ENCODE measurements around the gene YDJC. TPM values are rescaled to one million over a fixed set of nuclear protein-coding genes. Genes with fewer than 3 reads are reported as not detected.

The YDJC gene
- total RNA-seq, 1 donor from 2014 or later: 10.3 TPM

- H3K9me3 Mint-ChIP-seq (ENCODE audit: unreplicated experiment): peaks cover 16% of the 10 kb centered on the region
- peaks cover 7% of the 10 kb centered on the region for H3K27me3 Mint-ChIP-seq (ENCODE audit: unreplicated experiment)
- TF ChIP-seq CTCF (IDR thresholded peaks at IDR 0.05; ENCODE audit: partially characterized antibody, unreplicated experiment): no peak
- H3K4me3 Mint-ChIP-seq (ENCODE audit: unreplicated experiment): no peak overlapping the region
- peaks cover 20% of the 10 kb centered on the region for H3K4me1 Mint-ChIP-seq (ENCODE audit: low read depth, unreplicated experiment)
- H3K27ac Mint-ChIP-seq (ENCODE audit: unreplicated experiment): no peak overlapping the region
- no peak for DNase-seq
- H3K36me3 Mint-ChIP-seq (ENCODE audit: unreplicated experiment): no peaks in the 10 kb centered on the region
These were observed 1.2 kb upstream of the YDJC start for GRCh38 chr22:21631025-21631424.

DNA sequence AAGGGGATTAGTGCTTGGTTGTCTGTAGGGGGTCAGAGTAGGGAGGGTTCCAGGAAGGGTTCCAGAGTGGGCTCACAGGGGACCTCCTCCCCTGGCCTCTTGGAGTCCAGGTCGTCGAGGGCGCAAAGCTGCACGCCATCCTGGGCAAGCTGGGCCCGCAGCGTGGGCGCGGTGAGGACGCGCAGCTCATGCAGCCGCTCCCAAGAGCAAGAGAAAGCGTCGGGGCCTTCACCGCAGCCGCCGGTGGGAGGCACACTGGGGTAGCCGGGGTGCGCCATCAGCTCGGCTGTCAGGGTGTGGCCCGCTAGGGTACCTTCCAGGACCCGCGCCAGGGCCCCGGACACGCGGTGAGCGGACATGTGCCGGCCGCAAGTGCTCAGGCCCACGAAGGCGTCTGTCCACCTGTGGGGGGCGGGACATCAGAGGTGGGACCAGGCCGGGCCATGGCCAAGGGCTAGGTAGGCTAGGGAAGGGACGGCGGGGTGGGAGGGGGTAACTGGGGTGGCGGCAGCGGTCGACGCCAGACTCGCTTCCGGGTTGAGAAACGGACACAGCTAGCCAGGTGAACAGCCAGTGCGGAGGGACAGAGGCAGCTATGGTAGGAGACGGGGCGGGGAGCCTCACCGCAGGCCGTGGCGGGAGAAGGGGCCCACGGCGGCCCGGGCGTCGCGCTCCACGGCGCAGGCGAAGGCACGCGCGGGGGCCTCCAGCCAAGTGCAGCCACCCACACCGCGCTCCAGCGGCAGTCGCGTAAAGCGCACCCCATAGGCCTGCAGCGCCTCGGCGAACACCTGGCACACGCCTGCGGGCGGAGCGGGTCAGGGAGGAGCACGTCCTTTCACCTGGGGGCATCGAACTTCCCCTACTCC, 1.2 kb downstream of the YDJC start:
- H3K4me3 Mint-ChIP-seq (ENCODE audit: unreplicated experiment): peak overlapping the region; percentile 84
- H3K4me1 Mint-ChIP-seq (ENCODE audit: low read depth, unreplicated experiment): peaks cover 35% of the 10 kb centered on the region
- H3K36me3 Mint-ChIP-seq (ENCODE audit: unreplicated experiment): no peaks in the 10 kb centered on the region
- peaks cover 16% of the 10 kb centered on the region for H3K9me3 Mint-ChIP-seq (ENCODE audit: unreplicated experiment)
- DNase-seq: no peak
- H3K27ac Mint-ChIP-seq (ENCODE audit: unreplicated experiment): peak overlapping the region; percentile 46
- peaks cover 6% of the 10 kb centered on the region for H3K27me3 Mint-ChIP-seq (ENCODE audit: unreplicated experiment)
- TF ChIP-seq CTCF (IDR thresholded peaks at IDR 0.05; ENCODE audit: partially characterized antibody, unreplicated experiment): no peak

- peak; percentile 51 for DNase-seq
- Mint-ChIP-seq H3K4me1 (ENCODE audit: low read depth, unreplicated experiment) (peaks cover 48% of the 10 kb centered on the region), H3K9me3 (ENCODE audit: unreplicated experiment) (peaks cover 21% of the 10 kb centered on the region), H3K27me3 (ENCODE audit: unreplicated experiment) (peaks cover 6% of the 10 kb centered on the region), H3K27ac (ENCODE audit: unreplicated experiment) (peak overlapping the region; percentile 95), H3K36me3 (ENCODE audit: unreplicated experiment) (no peaks in the 10 kb centered on the region), H3K4me3 (ENCODE audit: unreplicated experiment) (peak overlapping the region; percentile 85)
- TF ChIP-seq CTCF (IDR thresholded peaks at IDR 0.05; ENCODE audit: partially characterized antibody, unreplicated experiment): no peak
These were observed 2.9 kb downstream of the YDJC start for GRCh38 chr22:21626735-21627469.

DNA sequence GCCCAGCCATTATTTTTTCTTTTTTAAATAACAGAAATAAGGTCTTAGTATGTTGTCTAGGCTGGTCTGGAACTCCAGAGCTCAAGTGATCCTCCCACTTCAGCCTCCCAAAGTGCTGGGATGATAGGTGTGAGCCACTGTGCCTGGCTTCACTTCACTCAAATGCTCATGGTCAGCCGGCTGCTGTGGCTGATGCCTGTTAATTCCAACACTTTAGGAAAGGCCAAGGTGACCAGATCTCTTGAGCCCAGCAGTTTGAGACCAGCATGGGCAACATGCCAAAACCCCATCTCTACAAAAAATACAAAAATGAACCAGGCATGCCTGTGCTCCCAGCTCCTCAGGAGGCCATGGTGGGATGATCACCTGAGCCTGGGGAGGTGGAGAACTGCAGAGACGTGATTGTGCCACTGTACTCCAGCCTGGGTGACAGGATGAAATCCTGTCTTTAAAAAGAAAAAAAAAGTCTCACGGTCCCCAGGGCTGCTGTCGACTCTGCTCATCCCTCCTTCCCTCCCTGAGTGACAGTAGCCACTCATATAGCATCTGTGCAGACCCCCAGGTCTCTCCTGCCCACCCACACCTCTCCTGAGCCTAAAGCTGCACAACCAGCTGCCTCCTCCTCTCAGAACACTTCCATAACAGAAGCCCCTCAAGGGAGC, 3.6 kb downstream of the YDJC start:
- Mint-ChIP-seq H3K36me3 (ENCODE audit: unreplicated experiment) (no peaks in the 10 kb centered on the region), H3K27ac (ENCODE audit: unreplicated experiment) (peak overlapping the region; percentile 95), H3K9me3 (ENCODE audit: unreplicated experiment) (peaks cover 21% of the 10 kb centered on the region), H3K4me1 (ENCODE audit: low read depth, unreplicated experiment) (peaks cover 50% of the 10 kb centered on the region), H3K27me3 (ENCODE audit: unreplicated experiment) (peaks cover 4% of the 10 kb centered on the region), H3K4me3 (ENCODE audit: unreplicated experiment) (peak overlapping the region; percentile 85)
- TF ChIP-seq CTCF (IDR thresholded peaks at IDR 0.05; ENCODE audit: partially characterized antibody, unreplicated experiment): no peak
- DNase-seq: no peak

Data from glutamatergic neuron (in vitro differentiated cells).